Ovary (tissue), 3 donors: ENCODE data around the gene MRPL9.

Source experiments
- CTCF ChIP-seq, 3 donors: fragments of 450-650 bp in 2 of 3; fragments of 200-600 bp in 1 of 3; IDR thresholded peaks; one replicate each; pipeline versions ENCODE4 v1.5.1 to v1.8.0; 2016 to 2022; ENCODE audit warnings: antibody characterized with exemption in 3 of 3, mild to moderate bottlenecking in 1 of 3
- POLR2A ChIP-seq: fragments of 450-650 bp; IDR thresholded peaks from one replicate; pipeline ENCODE4 v1.6.1; 2017; ENCODE audit warnings: antibody characterized with exemption, mild to moderate bottlenecking, moderate library complexity
- donor health status: DM: no; HTN: no; CAD: no.

GRCh38 chr1:151779852-151780251 lies 16.6 kb upstream of the MRPL9 start:
- TF ChIP-seq CTCF (IDR thresholded peaks at IDR 0.05) (no peak), POLR2A (no peak)
